DMS153 treated with DMSO at 0.1 percent for 48 hours (cell line): ENCODE results near the gene TCTN1.
"Not testable (repeated sequence)": the region's sequence is repeated elsewhere in the genome, so short reads cannot be mapped to it uniquely, and the experiment has no call there.

ENCODE experiments used
- DNase-seq: peaks from one replicate; lab custom pipeline; 2025; ENCODE audit not compliant: unreplicated experiment; lab: John Stamatoyannopoulos, UW

Gene TCTN1

DNA sequence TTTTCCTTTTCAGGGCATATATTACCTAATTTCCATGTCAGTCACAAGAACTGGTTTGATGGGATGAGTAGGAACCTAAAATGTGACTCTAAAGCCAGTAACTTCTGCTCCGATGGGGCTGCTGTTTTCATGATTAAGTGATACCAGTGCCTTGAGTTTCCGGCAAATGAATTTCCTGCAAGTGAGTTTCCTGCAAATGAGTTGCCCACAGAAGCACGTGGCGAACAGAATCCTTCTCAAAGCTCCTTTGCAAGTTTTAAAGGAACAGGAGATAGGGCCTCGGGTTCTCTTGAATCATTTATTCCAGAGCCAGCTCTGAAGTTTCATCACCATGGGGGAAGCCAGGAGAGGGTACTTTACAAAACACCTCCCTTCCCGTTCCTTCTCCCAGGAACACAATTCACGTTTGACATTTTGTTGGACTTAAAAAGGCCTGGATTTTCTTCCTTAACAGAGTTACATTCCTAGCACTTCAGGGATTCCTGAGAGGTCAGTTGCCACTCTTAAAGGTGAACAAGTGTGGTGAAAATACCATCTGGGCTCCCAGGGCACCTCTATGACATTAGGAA lies 28.6 kb upstream of the TCTN1 start:
- DNase-seq, result no peak

DNA sequence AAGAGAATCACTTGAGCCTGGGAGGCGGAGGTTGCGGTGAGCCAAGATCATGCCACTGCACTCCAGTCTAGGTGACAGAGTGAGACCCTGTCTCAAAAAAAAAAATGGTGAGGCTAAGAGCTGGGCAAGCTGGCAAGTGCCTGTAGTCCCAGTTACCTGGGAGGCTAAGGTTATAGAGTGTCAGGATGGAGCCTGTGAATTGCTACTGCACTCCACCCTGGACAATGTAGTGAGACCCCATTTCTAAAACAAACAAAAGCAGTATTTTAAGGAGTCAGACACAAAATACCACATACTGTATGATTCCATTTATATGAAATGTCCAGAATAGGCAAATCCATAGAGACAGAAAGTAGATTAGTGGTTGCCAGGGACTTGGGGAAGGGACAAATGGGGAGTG lies 26.8 kb upstream of the TCTN1 start:
- not testable (repeated sequence) for DNase-seq

DNA sequence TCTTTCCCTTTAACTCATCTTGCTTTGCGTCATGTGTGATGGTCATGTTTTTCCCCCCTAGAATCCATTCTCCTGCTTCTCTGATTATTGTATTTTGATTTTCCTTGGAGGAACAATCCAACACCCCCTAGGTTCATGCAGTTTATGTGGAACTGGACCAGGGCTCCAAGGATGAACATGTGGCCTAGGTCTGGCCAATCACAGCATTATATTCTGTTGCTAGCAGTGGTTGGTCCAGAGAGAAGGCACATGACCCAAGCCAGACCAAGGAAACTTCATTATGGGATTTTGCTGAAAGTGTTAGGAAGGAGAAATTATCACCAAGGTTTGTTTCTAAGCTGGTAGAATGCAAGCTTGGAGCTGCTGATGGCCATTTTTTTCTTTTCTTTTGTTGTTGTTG lies 23.9 kb upstream of the TCTN1 start:
- DNase-seq, result no peak

DNA sequence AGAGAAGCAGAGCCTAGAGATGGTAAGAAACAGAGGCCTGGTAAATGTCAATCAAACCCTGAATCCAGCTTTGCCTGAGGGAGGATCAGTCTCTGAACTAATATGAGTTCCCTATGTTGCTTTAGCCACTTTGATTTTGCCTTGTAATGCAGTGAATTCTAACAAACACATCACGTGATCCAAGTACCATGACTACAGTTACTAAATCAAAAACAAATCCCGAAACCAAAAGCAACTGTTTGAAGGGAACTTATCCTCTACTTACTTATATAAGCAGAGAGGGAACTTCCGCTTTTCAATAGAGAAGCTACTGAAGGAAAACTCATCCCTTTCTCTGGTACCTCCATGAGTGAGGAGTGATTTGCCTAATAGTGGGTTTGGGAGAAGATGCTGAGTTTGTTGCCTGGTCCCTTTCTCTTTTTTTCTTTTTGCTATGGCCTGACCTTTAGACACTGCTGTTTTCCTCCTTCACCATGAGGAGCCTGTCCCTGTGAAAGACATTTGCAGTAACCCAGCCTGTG lies 23.1 kb upstream of the TCTN1 start:
- DNase-seq, result no peak

DNA sequence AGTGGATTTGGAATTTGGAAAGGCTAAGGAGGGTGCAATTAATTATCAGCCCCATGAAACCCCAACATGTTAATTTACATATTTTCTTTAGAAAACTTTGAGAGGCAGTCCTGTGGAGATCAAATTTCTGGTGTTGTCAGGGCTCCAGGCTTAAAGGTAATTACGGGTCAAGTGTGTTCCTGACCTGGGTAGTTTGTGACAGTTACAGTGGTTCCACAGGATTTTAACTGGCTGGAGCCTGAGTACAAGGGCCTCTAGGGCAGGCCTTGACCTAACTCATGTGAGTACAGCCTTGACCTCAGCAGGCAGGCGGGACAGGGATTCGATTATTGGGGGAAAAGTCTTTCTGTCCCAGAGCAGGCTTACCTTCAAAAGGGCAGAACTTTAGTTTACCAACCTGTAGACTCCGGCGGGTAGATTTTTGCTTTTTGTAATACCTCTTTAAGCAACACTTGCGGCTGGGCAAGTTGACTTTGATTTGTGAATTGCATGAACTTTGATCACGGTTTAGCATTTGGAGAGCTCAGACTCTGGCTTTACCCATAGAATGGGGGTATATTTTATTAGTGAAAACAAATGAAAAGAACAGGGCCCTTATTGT lies 22.4 kb upstream of the TCTN1 start:
- no peak for DNase-seq

DNA sequence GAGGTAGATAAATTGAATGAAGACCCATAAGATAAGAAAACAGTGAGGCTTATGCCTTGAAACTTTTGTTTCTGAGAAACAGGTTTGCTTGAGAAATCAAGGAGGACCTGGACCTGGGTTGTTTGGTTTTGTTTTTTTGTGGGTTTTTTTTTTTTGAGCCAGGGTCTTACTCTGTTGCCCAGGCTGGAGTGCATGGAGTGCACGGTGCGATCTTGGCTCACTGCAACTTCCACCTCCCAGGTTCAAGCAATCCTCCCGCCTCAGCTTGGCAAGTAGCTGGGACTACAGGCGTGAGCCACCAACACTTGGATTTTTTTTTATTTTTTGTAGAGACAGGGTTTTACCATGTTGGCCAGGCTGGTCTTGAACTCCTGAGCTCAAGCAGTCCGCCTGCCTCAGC lies 21.9 kb upstream of the TCTN1 start:
- DNase-seq, result no peak

DNA sequence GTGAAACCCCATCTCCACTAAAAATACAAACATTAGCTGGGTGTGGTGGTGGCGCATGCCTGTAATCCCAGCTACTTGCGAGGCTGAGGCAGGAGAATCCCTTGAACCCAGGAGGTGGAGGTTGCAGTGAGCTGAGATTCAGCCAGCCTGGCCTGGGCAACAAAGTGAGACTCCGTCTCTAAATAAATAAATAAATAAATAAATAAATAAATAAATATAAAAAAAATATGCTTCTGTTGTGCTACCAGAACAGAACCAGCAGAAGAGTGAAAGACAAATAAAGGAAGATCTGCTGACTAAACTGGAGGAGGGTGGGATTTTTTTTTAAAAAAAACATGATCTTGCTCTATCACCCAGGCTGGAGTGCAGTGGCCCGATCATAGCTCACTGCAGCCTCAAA lies 21.0 kb upstream of the TCTN1 start:
- DNase-seq, result not testable (repeated sequence)

DNA sequence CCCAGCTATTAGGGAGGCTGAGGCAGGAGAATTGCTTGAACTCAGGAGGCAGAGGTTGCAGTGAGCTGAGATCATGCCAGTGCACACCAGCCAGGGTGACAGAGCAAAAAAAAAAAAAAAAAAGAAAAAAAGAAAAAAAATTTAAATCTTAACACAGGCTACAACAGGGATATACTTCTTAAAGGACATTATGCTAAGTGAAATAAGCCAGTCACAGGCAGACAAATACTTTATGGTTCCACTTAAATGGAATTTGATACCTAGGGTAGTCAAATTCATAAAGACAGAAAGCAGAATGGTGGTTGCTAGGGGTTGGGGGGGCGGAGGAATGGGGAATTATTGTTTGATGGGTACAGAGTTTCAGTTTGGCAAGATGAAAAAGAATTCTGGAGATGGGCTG lies 16.0 kb upstream of the TCTN1 start:
- DNase-seq, result no peak

DNA sequence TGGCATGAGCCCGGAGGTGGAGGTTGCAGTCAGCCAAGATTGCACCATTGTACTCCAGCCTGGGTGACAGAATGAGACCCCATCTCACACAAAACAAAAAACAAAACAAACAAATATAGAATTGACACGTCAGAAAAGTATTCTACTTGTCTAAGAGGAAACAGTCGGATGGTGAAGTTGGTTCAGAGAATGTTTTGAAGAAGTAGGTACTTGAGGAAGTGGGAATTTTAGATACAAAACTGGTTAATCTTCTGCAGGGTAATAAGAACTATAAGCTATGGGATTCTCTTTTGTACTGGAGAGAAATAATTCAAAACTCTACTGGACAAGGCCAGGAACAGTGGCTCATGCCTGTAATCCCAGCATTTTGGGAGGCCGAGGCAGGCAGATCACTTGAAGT lies 14.6 kb upstream of the TCTN1 start:
- DNase-seq, result no peak

DNA sequence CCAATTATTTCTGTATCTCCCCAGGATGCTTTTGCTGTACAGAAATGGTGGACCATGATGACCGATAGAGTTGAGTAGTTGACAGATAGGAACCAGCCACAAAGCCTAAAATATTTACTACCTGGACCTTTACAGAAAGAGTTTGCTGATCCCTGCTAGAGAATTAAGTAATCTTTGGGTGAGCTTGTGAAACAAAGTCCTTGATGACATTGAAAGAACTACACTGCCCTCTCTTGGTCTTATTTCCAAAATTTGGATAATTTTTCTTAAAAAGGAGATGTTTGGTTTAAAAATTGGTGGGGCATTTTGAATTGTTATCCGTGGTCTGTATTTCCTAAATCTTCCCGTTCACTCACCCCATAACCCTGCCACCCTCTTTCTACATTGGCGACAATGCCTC lies 13.7 kb upstream of the TCTN1 start:
- no peak for DNase-seq

DNA sequence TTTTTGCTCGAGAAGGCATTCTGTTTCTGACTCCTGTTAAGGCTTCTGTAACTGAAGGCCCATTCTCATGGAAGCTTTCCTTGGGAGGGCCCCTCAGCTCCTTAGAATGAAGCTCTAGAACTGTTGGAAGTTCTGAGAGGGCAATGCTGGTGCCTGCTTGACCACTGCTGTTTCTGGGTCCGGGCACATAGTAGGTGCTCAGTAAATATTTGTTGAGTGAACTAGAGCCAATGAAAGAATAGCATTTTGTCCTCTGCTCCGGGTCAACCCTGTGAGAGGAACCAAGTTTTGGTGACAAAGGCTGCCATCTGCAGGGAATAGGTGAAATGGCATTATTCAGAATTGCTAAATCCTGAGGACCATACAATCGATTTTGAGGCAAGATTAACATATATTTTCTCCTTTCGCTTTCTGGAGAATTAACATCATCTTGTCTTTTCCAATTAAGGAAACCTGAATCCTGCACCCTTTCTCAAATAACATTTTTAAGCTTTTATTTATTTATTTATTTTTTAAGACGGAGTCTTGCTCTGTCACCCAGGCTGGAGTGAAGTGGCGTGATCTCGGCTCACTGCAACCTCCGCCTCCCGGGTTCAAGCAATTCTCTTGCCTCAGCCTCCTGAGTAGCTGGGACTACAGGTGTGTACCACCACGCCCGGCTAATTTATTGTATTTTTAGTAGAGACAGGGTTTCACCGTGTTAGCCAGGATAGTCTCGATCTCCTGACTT lies 11.7 kb upstream of the TCTN1 start:
- DNase-seq, result not testable (repeated sequence)

DNA sequence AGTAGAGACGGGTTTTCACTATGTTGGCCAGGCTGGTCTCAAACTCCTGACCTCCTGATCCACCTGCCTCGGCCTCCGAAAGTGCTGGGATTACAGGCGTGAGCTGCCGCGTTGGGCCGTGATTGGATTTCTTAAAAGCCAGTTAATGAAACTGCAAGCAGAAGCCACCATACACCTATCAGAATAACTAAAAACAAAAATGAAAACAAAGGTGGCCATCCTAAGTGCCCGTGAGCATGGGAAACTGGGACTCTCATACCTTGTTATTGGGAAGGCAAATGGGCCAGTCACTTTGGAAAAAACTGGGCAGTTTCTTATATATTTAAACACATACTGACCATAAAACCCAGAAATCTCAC lies 7.7 kb upstream of the TCTN1 start:
- DNase-seq, result no peak

DNA sequence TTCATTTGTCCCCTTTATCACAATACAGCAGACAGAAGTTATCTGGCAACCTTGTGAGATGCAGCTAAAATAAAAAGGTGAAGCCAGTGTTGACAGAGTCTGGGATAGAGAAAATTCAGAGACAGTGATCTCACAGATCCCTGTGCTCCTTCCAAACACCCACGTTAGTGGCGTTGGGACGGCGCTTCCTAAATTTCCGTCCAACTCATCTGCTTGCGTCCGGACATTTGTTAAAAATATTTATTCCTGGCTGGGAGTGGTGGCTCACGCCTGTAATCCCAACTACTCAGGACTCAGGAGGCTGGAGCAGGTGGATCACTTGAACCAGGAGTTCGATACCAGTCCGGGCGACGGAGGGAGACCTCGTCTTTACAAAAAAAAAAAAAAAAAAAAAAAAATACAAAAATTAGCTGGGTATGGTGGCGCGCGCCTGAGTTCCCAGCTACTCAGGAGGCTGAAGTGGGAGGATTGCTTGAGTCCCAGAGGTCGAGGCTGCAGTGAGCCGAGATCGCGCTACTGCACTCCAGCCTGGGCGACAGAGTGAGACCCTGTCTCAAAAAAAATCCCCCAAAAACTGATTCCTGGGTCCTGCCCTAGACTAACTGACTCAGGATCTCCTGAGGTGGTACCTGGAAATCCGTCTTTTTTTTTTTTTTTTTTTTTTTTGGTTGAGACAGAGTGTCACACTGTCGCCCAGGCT lies 708 bp upstream of the TCTN1 start:
- no peak for DNase-seq

DNA sequence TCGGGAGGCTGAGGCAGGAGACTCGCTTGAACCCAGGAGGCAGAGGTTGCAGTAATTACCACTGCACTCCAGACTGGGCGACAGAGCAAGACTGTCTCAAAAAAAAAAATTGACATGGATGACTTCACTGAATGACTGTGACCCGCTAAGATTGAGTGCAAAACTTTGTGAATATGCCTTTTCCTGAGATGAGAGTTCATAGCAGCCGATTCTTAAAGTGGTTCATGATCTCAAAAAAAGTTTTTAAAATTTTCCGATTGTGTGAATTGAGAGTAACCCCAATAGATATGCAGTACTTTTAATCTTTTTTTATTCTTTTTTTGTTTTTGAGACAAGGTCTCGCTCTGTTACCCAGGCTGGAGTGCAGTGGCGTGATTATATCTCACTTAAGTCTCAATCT lies 1.2 kb downstream of the TCTN1 start:
- no peak for DNase-seq

DNA sequence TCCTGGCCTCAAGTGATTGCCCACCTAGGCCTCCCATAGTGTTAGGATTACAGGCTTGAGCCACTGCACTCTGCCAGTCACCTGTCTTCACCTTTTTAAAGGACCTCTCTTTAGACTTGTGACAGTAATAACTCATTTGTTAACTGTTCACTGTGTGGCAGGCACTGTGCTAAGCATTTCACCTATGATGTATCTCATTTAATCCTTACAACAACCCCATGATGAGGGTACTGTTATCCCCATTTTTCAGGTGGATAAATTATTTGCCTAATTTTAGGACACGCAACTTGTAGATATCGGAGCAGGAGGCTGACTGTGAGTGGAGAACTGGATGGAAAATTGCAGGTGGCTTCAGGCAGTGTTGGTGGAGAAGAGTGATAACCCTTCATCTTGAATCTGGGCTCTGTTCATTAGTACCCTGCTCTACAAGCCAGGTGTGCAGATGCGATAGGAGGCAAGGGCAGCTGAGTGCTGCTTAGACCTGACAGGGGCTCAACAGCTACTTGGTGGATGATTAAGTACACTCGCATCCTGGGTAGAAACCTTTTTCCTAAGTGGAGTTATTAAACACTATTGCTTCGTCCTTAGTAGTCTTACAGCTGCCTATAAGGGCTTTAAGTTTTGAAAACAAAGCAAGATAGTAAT lies 2.7 kb downstream of the TCTN1 start:
- no peak for DNase-seq

DNA sequence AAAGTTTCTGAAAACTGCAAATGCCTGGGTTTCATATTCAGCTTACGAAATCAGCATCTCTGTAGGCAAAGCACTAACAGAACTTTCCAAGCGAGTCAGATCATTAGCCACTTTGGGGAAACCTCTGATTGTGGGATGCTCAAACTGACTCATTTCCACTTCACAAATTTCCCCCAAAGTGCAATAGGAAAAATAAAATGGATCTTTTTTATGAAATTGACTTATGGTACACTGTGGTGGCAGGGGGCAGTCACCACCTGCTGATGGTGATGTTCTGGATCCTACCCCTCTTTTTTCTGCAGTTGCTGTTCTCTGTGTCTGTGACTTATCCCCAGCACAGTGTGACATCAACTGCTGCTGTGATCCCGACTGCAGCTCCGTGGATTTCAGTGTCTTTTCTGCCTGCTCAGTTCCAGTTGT lies 5.6 kb downstream of the TCTN1 start:
- DNase-seq, result no peak

DNA sequence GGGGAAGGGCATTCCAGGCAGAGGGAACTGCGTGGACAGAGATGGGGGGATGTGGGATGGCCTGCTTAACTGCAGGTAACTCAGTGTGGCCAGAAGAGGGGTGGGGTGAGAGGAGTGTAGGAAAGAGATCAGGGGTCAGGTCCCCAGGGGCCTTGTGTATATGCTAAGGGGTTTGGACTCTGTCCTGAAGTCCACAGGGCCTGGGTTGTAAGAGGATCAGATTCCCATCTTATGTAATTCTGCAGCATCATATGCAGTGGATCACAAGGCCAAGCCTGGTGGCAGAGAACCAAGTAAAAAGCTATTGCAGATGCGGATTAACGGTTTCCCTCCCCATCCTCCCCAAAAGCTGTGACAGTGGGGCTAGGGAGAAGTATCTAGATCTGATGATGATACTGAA lies 8.7 kb downstream of the TCTN1 start:
- DNase-seq, result no peak

DNA sequence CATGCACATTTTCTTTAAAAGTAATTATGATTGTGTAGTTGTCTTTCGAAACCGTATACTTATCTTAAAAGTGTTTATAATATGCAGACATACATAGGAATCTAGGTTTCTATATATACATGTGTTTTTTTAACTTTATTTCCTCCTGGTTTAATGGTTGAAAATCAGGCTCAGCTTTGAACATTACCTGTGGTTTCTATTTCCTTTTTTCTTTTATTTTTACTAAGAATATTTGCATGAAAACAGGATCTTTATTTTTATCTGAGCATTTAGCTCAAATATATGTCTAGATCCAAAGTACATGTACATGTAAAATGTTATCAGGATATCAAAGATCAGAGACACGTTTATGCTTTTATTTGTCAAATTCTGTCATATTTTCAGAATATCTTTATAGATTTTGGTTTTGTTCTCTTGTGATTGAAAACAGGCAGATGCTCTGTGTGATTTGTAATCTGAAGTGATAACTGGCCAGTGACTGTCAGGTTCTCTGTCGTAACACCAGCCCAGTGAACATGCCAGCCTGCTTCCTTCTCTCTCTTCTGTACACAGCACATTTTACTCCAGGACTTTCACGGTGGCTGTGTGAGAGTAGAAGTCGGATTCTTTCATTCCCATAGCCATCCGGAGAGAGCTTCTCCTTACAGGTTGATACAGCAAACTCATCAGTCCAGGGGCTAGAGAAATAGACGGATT lies 13.7 kb downstream of the TCTN1 start:
- no peak for DNase-seq

DNA sequence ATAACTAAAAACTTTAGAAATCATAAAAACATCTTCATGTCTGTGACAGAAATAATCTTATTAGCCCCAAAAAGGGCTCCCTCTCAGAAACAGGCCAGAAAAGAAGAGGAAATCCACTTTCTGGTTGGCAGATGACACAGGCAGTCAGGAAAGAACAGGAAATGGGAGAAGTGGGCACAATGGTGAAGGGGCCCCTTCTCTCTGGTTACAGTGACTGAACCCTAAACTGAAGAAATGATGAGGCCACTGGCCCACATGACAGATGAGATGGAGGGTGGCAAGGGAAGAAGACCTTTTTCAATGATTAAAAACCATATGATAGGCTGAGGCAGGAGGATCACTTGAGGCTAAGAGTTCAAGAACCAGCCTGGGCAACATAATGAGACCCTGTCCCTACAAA lies 21.1 kb downstream of the TCTN1 start:
- no peak for DNase-seq

DNA sequence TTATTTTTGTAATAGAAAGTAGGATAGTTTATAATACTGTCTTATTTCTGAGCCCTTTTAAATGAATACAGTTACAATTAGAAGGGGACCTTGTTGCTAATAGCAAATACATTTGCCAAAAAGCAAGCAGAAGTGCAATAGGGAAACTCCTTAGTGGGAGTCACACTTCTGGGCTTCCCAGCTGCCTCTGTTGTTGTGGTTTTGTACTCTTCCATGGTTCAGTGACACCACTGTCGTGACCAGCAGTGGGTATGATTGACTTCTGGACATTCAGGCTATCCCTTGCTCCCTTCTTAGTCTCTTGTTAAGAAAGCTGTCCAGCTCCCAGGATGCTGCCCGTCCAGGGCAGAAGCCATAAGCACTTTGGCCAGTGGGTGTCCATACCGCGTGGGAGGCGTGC lies 22.6 kb downstream of the TCTN1 start:
- no peak for DNase-seq

DNA sequence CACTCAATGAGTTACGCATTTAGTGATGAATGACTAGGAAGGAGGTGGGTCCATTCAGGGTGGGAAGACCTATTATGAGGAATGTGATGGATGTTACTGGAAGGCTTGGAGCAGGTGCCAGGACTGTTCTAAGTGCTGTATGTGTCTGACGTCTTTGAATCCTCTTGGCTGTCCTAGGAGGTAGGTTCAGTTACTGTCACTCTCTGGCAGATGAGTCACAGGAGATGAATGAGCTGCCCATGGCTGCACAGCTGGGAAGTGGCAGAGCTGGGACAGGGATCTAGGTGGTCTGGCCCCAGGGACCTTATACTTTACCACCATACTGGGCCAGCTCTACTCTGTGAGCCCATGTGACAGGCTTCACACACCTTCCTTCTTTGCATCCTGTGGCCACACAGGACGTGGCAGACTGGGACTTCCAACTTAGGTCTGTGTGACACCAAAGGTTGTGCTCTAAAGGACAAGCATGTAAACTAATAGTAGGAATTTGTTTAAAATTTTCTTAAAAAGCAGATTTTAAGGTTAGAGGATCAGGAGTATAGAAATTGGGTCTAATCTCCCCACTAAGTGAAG lies 24.0 kb downstream of the TCTN1 start:
- no peak for DNase-seq
